Ramos (cell line): Measurements from ENCODE around the gene KCNMB2.
"Not testable (repeated sequence)": the region's sequence is repeated elsewhere in the genome, so short reads cannot be mapped to it uniquely, and the experiment has no call there.

Experiments
- in situ Hi-C: fragments of 300-500 bp; cut with MboI; formaldehyde crosslinking; loops from one replicate; pipeline ENCODE4 v1.14.3; 2022; ENCODE audit warnings: low sequenced_read_pairs; ENCODE audit not compliant: unreplicated experiment

The KCNMB2 gene

DNA sequence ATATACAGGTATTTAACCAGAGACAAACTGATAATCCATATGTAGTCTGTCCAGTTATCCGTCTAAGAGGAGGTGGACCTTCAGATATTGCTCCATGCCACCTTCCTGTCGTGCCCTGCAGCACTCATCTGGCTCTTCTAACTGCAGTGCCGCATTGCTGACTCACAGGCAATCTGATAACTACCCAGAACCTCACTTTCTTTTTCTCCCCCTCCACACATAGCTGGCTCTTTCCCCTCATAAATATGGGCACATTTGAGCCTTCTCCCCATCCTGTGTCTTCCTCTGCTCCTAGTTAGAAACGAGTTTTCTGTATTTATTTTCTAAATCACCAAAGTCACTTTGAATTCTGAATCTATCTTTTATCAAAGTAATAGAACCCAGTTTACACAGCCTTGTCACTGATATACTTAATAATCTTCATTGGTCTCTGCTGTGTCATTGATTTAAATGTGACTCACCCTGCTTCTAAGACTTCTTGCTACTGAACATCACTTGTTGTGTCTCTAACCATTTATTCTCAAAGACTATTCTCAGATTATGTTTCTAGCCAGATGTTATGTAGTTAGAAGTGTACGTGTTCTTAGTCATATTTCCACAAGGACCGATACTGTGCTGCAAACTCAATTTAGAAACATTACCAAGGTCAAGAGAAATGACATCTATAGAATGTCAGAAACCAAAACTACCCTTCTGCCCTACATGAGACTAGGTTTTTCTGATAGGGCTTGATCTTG is 17.4 kb upstream of the KCNMB2 start:
- in situ Hi-C loops, result no loop called here

DNA sequence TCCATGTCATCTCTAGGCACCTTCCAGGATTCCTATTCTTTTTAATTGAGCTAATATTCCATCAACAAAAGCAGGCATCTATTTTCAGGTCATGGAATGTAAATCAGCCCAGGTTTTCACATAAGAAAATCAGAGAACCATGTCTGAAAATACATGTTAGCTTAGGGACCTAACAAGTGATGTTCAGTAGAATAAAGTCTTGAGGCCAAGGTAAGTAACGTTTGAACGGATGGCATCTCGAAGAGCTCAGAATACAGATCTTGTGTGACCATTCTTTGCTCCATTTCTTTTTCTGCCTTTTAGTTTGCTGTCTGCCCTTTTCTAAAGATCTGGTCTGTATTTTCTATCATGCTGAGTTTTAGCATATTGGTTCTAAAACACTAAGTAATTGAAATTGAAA is 16.5 kb upstream of the KCNMB2 start:
- in situ Hi-C loops, result no loop called here

DNA sequence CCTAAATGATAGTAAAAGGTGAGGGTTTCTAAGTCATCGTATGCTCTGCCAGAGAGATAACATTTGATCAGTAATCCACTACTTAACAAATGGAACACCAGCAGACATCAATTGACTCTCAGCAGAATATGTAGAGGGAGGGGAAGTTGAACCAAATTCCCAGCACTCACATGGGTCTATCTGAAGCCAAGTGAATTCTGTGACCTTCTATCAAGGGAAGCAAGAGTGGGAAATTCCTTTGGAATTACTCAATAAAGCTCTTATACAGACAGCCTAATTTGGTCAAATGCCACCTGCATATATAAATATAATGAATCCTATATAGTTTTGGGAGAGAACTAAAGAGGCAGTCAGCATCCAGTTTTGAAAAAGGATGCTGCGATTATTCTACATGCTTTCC is 15.8 kb upstream of the KCNMB2 start:
- in situ Hi-C loops, result no loop called here

DNA sequence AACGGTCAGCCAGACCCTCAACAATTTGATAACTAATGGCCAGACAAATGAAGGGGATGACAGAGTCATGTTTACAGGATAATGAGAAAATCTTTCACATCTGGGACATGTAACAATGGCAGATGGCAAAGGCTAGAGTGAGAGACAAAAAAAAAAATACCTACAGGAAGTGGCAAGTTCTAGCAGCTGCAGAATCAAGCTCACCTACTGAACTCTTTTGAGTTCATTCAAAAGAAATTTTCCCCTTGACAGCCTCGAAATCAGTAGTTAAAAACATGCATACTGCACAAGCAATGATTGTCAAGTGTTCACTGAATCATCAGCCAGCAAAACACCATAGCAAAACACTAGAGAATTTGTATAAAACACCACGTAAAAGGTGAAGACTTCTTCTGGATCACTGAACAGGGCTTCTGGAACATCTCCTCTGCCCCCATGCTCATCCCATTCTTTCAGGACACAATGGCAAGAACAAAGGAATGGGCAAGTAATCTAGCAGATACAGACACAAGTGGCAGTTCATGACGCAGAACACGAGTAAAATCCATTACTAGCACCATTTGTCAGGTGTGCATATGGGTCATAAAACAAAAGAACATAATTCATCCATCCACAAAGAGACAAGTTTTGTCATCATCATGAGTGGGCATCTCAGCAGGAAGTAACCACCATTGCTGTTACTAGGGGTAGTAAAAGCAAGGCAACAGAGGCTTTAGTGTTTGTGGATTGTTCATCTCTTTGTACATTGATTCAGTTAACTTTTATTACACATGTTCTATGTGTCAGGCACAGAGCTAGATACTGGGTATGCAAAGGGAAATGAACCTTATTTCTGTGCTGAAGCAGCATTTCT is 13.8 kb upstream of the KCNMB2 start:
- in situ Hi-C loops, result no loop called here

DNA sequence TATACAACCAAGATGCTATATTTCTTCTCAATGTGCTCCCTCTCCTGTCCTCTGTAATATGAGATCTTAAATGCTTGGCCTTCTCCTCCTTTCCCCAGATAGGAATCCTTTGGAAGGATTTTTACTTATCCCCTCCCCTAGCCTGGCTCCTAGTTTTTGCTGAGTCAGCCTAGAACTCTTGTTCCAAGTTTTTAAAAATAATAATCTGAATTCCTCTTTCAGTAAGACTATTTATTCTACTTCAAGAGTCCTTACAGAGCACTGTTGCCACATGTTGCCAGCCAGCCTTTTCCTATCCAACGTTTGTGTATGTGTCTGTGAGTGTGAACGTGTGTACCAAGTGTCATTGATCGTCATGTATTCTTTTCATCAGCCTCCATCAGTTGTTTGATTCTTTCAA is 11.0 kb upstream of the KCNMB2 start:
- in situ Hi-C loops, result no loop called here

DNA sequence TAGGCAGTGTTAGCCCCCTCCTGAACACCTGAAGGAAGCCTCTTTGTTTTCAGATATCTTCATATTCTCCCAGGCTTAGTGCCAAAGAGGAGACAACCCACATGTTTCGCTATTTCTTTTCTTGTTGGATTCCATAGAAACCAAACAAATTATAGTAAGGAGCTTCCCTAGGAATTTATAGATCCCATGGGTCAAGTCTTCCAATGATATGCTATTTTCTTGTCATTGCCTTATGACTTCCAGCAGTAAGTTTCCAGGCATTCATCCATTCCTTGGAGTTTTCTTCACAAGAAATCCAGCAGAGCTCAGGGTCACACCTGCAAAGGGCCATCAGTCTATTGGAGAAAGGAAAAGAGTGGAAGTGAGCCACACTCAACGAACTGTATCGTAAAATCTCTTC is 9.9 kb upstream of the KCNMB2 start:
- in situ Hi-C loops, result no loop called here

DNA sequence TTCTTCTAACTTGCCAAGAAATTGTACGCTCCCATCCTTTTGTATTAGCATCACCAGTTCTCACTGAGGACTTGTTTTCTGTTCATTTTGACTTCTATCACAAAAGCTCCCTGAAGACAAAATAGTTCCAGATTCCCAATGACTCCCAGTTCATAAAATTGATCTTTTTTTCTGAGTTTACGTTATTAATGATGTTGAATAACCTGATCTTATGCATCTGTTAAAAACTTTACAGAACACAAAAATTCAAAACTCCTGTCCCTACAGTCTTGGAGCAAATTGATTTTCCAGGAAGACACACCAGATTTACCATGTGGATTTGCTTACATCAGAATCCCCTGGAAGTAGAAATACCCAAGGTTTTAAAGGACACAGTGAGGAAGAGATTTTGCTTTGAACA is 8.3 kb upstream of the KCNMB2 start:
- in situ Hi-C loops, result no loop called here

DNA sequence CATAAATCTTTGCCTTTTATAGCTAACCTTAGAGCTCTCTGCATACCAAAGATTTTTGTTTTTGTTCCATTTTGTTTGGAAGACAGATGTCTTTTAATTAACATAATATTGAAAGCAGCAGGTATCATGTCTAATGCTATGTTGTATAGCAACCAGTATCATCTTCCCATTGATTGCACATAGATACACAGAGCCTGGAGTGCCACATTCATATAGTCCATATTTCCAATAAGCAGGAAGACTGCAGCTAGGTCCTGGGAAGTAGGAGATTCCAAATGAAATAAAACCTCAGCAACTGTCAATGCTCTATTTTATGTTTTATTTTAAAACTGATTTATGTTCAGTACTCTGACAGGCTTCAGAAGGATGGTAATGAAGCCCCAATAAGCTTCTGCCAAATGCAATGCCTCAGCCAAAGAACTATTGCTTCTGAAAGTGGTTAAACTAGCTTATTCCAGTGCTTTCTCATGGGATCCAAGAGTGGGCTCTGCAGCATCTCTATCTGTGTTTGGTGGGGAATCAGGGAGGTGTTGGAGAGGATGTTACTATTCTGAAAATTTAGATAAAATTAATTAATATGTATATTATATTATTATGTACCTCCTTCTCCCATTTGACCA is 6.5 kb upstream of the KCNMB2 start:
- in situ Hi-C loops, result no loop called here

DNA sequence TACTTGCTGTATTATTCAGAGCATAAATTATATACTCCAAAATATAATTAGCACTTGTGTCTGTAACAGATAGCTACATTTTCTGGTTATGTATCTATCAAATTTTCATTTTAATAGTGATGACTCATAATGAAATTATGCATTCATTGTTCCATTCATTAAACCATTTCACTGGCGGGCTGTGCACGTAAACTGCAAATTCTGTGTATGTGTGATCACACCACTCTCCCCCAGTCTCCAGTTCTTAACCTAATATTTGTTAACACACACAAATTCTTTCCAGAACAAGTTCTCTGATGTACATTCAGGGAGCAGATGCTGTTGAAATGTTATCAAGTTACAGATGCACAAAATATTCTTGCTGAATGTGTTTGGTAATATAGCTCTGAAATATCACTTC is 3.8 kb upstream of the KCNMB2 start:
- in situ Hi-C loops, result no loop called here

DNA sequence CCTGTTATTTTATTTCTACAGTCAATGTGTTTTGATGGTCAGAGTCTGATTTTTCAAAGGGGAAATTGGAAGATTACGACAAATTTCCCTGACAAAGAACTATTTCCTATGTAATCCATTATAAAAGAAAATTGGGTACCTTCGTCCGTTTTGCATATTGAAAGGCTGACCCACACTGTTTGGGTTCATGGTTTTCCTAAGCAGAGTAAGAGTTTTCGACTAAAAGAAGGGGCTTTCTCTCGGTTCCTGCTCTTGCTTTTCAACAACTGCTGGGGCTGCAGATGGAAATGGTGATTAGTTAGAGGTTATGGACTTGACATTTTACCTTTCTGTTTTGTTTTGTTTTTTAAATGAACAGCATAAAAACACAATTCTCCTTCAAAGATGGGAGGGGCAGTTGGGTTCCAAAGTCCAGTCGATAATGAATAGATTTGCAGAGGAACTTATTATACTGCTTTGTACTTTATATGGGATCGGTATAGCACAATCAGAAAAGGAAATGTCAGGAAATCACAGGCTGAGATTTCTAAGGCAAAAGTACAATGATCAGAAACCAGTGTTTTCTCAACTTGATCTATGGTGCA is 978 bp downstream of the KCNMB2 start:
- in situ Hi-C loops, result no loop called here

DNA sequence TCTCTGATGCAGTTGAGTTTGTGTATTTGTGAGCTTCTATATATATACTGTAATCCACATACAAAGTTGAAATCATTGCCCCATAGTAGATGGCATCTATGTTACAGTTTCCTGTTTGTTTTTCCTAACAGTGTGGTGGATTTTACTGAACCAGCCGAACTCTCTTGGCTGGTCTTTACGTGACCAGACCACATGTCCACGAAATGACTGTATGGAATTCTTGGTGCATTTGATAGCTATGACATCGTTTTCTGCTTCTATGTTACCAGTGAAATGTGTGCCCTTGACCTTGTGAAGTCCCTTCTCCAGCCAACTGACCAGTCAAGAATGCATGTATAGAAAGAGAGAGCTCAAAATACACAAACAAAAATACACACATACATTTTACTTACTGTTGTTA is 1.8 kb downstream of the KCNMB2 start:
- in situ Hi-C loops, result no loop called here

DNA sequence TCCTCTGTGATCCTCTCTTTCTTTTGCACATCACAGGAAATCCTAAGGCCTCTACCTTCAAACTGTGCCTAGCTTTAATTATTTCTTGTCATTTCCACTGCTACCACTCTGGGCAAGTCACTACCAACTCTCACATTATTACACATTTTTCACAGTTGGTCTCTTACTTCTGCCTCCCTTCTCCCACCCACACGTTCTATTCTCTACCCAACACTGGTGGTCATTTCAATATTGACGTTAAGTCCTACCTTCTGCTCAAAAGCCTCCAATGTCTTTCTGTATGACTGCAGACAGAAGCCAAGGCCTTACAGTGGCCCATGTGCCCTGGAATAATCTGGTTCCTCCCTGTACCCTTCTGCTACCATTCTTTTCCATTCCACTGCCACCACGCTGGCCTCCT is 3.9 kb downstream of the KCNMB2 start:
- in situ Hi-C loops, result no loop called here

DNA sequence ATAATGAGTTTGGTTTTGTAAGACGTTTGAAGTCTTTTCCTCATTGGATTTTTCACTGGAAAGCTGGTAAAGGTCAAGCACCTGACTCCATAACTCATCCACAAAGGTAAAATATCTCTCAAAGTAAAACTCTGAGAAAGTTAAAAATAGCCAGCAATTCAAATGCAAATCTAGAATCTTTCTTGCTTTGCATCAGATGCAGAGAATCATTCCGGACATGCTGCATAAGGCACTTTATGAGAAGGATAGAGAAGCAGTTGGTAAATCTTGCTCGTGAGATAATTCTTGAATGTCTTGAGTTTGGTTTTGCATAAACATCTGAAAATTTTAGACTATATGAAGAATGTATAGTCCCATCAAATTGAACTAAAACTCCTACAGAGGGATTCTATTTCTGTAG is 9.1 kb downstream of the KCNMB2 start:
- in situ Hi-C loops, result no loop called here

DNA sequence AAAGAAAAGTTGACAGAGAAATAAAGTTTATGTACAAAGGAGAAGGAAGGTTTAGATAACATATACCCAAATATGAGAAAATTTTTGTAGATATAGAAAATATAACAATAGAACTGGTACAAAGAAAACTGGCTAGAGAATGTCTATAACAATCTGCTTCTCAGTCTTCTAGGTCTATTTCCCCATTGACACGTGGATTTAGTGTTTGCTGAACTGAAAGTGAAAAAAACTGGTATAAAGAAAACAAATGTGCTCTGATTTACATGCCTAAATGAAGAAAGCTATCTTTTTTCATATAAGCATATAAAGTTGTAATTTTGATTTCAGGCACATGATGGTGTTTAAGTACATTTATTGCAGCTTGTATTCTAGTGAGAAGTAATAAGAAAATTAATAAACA is 9.8 kb downstream of the KCNMB2 start:
- in situ Hi-C loops, result no loop called here

DNA sequence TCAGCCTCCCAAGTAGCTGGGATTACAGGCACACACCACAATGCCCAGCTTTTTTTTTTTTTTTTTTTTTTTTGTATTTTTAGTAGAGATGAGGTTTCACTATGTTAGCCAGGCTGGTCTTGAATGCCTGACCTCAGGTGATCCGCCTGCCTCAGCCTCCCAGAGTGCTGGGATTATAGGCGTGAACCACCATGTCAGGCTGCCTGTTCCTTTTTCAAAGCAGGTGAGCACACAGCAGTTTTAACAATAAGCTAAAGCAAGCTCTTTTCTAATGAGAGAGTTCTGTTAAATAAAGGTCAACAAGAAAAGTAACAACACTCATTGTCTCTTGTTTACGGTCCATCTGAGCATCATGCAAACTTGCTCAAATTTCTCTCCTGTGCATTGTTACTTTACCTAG is 13.2 kb downstream of the KCNMB2 start:
- in situ Hi-C loops, result not testable (repeated sequence)

DNA sequence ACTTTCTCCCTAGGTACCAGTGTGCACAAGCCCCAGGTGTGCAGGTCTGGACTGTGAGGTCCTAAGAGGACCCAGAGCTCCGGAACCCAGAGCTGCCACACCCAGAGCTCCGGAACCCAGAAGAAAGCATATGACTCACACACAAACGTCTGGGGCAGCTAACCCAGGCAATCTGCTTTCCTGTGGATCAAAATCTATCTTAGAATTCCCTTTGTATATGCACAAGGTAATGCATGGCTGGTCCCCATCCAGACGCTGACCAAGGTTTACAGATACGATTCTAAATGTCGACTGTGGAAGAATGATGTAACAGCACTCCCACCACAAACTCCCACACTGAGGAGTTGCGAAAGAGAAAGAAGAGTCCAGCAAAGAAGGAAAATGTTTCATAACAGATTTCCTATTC is 15.7 kb downstream of the KCNMB2 start:
- in situ Hi-C loops, result no loop called here

DNA sequence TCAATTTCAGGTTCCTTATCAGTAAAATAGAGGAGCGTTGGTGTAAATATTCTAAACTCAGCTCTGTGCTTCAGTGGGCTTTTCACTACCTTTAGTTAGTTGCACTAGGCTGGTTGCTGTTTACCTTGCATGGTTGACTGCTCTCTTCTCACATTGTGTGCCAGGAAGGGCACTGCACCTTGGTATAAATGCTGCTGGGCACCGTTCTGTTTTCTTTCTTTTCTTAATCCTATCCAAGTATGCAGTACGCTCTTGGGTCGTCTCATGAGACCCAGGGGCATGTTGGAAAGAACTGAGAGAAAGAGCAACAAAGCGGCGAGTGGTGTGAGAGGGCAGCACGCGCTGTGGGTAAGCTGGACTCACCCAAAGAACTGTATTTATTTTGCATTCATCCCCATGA is 22.4 kb downstream of the KCNMB2 start:
- in situ Hi-C loops, result no loop called here

DNA sequence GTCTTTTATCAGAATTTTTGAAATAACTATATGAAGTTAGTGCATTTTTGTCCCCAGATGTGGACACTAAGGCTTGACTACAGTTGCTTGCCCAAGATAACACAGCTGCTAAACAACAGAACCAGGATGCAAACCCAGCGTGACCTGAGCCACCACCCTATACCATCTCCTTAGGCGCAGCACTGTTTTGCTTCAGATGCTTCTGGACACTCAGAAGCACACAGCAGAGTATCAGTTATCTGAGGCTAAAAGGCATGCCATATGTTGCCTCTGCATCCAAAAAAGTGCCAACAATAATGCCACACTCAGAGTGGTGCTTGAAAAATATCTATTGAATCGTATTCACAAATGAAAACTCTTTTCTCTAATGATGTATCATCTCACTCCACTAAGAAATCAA is 24.5 kb downstream of the KCNMB2 start:
- in situ Hi-C loops, result no loop called here

DNA sequence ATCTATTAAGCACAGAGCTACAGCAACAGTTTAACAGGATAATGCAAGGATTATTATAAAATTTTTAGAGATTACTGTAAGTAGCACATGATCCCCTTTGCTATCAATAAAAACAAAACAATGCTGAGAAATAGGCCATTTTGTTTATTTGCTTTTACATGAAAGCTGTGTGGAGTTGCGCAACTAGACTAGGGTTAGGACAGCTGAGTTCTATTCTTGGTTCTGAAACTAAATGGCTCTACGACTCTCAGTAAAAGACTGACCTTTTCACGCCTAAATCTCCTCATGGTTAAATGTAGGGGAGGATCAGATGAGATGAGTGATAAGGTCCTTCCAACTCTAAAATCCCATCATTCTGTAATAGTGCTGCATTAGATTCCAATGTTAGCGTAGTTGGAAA is 25.0 kb downstream of the KCNMB2 start:
- in situ Hi-C loops, result no loop called here

DNA sequence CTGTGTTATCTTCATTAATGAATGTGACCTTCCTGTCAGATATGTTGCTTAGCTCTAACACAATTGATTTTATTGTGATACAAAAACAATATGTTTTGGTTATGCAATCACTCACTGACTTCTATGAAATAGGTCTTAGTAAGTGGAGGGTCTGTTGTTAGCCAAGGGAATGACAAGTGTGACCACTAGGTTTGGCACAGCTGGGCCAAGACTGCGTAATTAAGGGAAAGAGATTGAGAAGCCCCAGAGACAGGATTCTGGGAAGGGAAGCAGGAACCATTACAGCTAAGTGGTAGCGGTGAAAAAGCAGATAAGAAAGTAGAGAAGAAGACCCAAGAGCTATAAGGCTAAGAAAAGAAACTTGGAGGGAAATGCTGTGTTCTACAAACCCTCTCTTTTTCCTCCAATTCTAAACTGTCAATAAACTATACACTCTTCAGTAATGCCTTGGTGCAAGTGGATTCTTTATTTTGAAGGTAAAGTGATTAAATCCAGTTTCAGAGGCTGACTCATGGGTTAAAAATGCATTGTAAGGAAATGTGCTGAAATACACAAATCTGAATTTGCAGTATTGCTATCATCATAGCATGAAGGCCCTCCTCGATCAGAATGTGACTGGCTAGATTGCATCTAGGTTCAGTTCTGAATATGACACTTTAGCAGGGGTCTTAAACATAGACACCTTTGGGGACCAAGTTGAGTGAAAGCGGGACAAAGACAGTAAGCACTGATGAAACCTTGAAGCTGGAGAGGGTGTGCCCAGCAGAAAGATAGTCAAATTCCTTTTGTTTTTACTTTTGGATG is 26.1 kb downstream of the KCNMB2 start:
- in situ Hi-C loops, result no loop called here
